ENCODE results near the gene DSN1. TPM values are rescaled to one million over a fixed set of nuclear protein-coding genes. Genes with fewer than 3 reads are reported as not detected.
A peak's percentile ranks its signal among the peaks of the same experiment; 100 is the strongest.

DSN1 gene
- total RNA-seq, 2 donors from 2014 or later, result 3.1 to 6.3 TPM

- Histone ChIP-seq H3K27me3 (no peaks in the 10 kb centered on the region), H3K36me3 (no peaks in the 10 kb centered on the region), H3K9me3 (no peaks in the 10 kb centered on the region), H3K27ac (no peak overlapping the region), H3K4me1 (no peaks in the 10 kb centered on the region), H3K4me3 (no peak overlapping the region)
- no peak for TF ChIP-seq CTCF (IDR thresholded peaks at IDR 0.05)
- no peak for DNase-seq (ENCODE audit: low spot score)
These were observed 60.8 kb downstream of the DSN1 start for GRCh38 chr20:36712775-36713174.

GRCh38 chr20:36709126-36709525, 64.4 kb downstream of the DSN1 start:
- H3K27me3 ChIP-seq, result no peaks in the 10 kb centered on the region
- no peaks in the 10 kb centered on the region for H3K4me1 ChIP-seq
- no peak for DNase-seq (ENCODE audit: low spot score)
- H3K27ac ChIP-seq, result no peak overlapping the region
- H3K36me3 ChIP-seq, result peaks cover 11% of the 10 kb centered on the region
- no peak for TF ChIP-seq CTCF (IDR thresholded peaks at IDR 0.05)
- no peaks in the 10 kb centered on the region for H3K9me3 ChIP-seq
- no peak overlapping the region for H3K4me3 ChIP-seq

- no peak overlapping the region for H3K4me3 ChIP-seq
- H3K27ac ChIP-seq, result peak overlapping the region in 1 of 2 donors; percentile 4
These were observed 70.0 kb downstream of the DSN1 start for GRCh38 chr20:36703530-36703929.

More at GRCh38 chr20:36703530-36703929, 70.0 kb downstream of the DSN1 start:
- Histone ChIP-seq H3K4me1 (no peaks in the 10 kb centered on the region), H3K36me3 (peaks cover 11% of the 10 kb centered on the region), H3K9me3 (no peaks in the 10 kb centered on the region), H3K27me3 (no peaks in the 10 kb centered on the region)
- no peak for DNase-seq (ENCODE audit: low spot score)
- no peak for TF ChIP-seq CTCF (IDR thresholded peaks at IDR 0.05)

Other genes with a start within 250 kb of the DSN1 start
- 100 to 1,000 TPM; 558 to 602 TPM for gene MYL9, start 232.2 kb downstream of the DSN1 start, total RNA-seq
- 10 to 100 TPM in 1 of 2 donors, 1 to 10 TPM in 1; 8.9 to 10.7 TPM for gene TGIF2, start 200.2 kb downstream of the DSN1 start, total RNA-seq
- gene RAB5IF, start 168.0 kb downstream of the DSN1 start, total RNA-seq, result 10 to 100 TPM; 70.9 to 83.0 TPM
- under 1 TPM; 0.37 to 0.39 TPM for gene SLA2, start 127.6 kb downstream of the DSN1 start, total RNA-seq
- 10 to 100 TPM; 19.7 to 33.9 TPM for gene NDRG3, start 27.7 kb downstream of the DSN1 start, total RNA-seq
- gene TLDC2, start 102.4 kb upstream of the DSN1 start, total RNA-seq, result under 1 TPM in 1 of 2 donors, not detected in 1; 0.30 TPM
- 100 to 1,000 TPM in 1 of 2 donors, 10 to 100 TPM in 1; 87.2 to 144 TPM for gene SAMHD1, start 177.9 kb upstream of the DSN1 start, total RNA-seq

Data from right atrium auricular region (tissue), 2 donors.